ENCODE data around the gene ARMC2.

The ARMC2 gene

DNA sequence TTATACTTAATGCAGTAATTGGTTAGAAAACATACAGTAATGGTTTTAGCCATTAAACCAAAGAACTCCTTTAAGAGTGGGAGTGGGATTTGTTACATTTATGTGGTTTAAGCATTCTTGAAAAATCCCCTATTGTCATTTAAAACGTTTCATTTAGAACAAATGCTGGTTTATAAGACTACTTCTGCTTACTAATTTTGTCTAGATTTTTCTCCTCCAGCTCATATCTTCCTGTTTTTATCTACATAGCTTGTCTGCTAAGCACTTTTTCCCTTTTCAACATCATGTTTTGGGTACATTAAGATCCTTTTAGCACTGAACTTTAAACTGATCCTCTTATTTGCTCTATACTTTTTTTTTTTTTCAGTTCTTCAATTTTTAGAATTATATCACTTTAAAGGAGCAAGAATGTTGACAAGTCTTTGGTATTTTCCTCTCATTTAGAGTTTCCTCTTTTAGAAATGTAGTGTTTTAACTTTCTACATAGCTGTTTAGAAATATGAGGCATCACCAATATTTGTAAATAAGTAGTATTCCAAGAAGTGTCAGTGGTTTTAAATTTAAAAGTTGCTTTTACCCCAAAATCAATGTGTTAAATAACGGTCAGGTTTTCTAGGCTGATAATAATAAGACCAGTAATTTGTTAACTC is 165.6 kb downstream of the ARMC2 start:
- no peaks in the 10 kb centered on the region for H3K27me3 Mint-ChIP-seq
- ATAC-seq (ENCODE audit: low read depth) (no peak), DNase-seq (ENCODE audit: low spot score in 2 of 2) (no peak)
- peak overlapping the region; percentile 33 for H3K4me3 Mint-ChIP-seq
- peaks cover 33% of the 10 kb centered on the region for H3K4me1 Mint-ChIP-seq
- no peaks in the 10 kb centered on the region for H3K36me3 Mint-ChIP-seq
- no peaks in the 10 kb centered on the region for H3K9me3 Mint-ChIP-seq
- peak overlapping the region; percentile 49 for H3K27ac Mint-ChIP-seq

- Mint-ChIP-seq H3K27me3 (no peaks in the 10 kb centered on the region), H3K27ac (no peak overlapping the region), H3K4me1 (peaks cover 34% of the 10 kb centered on the region), H3K4me3 (no peak overlapping the region), H3K36me3 (no peaks in the 10 kb centered on the region), H3K9me3 (no peaks in the 10 kb centered on the region)
- DNase-seq (ENCODE audit: low spot score in 2 of 2) (no peak), ATAC-seq (ENCODE audit: low read depth) (no peak)
Observed at GRCh38 chr6:109014606-109015005, 166.4 kb downstream of the ARMC2 start.

DNA sequence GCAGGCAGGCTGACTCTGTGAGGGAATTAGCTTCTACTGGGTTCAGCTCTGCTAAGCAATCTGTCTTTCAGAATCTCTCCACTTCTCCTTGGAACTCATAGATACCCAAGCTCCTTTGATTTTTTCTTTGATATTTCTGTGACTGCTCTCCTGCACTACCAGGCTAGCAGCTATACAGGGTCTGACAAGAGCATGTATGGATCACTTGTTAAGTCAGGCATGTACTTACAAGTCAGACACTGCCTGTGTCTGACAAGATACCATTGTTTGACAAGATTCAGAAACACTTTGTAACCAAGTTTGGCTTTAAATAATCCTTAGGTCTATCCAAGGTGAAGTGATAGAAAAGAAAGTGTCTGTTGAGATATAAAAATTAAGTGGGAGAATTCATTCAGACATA is 167.0 kb downstream of the ARMC2 start:
- Mint-ChIP-seq H3K9me3 (no peaks in the 10 kb centered on the region), H3K4me3 (no peak overlapping the region), H3K27ac (peak overlapping the region; percentile 5), H3K27me3 (no peaks in the 10 kb centered on the region), H3K36me3 (no peaks in the 10 kb centered on the region), H3K4me1 (peaks cover 29% of the 10 kb centered on the region)
- DNase-seq (ENCODE audit: low spot score in 2 of 2) (no peak), ATAC-seq (ENCODE audit: low read depth) (no peak)

- no peak for ATAC-seq (ENCODE audit: low read depth)
- no peak for DNase-seq (ENCODE audit: low spot score in 2 of 2)
- peaks cover 16% of the 10 kb centered on the region for H3K4me1 Mint-ChIP-seq
- H3K27me3 Mint-ChIP-seq = no peaks in the 10 kb centered on the region
- no peak overlapping the region for H3K4me3 Mint-ChIP-seq
- no peak overlapping the region for H3K27ac Mint-ChIP-seq
- H3K9me3 Mint-ChIP-seq = no peaks in the 10 kb centered on the region
- no peaks in the 10 kb centered on the region for H3K36me3 Mint-ChIP-seq
Observed at GRCh38 chr6:109019911-109020310, 171.7 kb downstream of the ARMC2 start.

DNA sequence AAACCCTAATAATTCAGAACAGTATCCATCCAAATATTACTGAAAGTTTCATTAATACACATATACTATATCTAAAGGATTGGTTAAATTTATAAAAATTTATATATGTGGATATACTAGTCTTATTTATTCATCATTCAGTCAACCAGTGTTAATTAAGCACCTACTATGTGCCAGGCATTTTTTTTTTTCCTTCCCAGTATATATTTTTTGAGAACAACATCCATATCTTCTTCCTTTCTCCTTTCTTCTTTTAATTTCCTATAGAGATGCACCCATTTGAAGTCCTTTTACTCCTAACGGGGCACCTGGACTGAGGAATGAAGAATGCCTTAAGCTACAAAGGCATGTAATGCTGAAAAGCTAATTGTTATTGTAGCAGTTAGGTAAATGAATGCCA is 173.6 kb downstream of the ARMC2 start:
- Mint-ChIP-seq H3K4me1 (peaks cover 12% of the 10 kb centered on the region), H3K27me3 (no peaks in the 10 kb centered on the region), H3K27ac (no peak overlapping the region), H3K9me3 (peaks cover 1% of the 10 kb centered on the region), H3K36me3 (peaks cover 2% of the 10 kb centered on the region), H3K4me3 (no peak overlapping the region)
- ATAC-seq (ENCODE audit: low read depth) (no peak), DNase-seq (ENCODE audit: low spot score in 2 of 2) (no peak)

GRCh38 chr6:109023356-109023925 is 175.2 kb downstream of the ARMC2 start:
- H3K36me3 Mint-ChIP-seq = peaks cover 2% of the 10 kb centered on the region
- H3K4me3 Mint-ChIP-seq = no peak overlapping the region
- H3K4me1 Mint-ChIP-seq = peaks cover 12% of the 10 kb centered on the region
- ATAC-seq (ENCODE audit: low read depth) (no peak), DNase-seq (ENCODE audit: low spot score in 2 of 2) (no peak)
- H3K9me3 Mint-ChIP-seq = peaks cover 1% of the 10 kb centered on the region
- H3K27me3 Mint-ChIP-seq = no peaks in the 10 kb centered on the region
- H3K27ac Mint-ChIP-seq = peak overlapping the region; percentile 7

Data from memory B cell (primary cell).